Renal cortical epithelial cell (primary cell): ENCODE results near the gene DGCR2. TPM values are rescaled to one million over a fixed set of nuclear protein-coding genes. Genes with fewer than 3 reads are reported as not detected.
A peak's percentile ranks its signal among the peaks of the same experiment; 100 is the strongest.
"Not testable (repeated sequence)": the region's sequence is repeated elsewhere in the genome, so short reads cannot be mapped to it uniquely, and the experiment has no call there.

Experiments
- DNase-seq: peaks from one replicate; pipeline ENCODE4 v3.0.0-alpha.2; 2011; ENCODE audit warnings: low read depth
- total RNA-seq: library from RNA; depleted of rRNA; stranded (reverse); fragments of >200 nt; gene quantifications from 2 replicates; pipeline ENCODE4 v1.2.3, GENCODE V29; 2014

DGCR2 gene
- total RNA-seq, 1 donor from 2014 or later, result 131 TPM

DNA sequence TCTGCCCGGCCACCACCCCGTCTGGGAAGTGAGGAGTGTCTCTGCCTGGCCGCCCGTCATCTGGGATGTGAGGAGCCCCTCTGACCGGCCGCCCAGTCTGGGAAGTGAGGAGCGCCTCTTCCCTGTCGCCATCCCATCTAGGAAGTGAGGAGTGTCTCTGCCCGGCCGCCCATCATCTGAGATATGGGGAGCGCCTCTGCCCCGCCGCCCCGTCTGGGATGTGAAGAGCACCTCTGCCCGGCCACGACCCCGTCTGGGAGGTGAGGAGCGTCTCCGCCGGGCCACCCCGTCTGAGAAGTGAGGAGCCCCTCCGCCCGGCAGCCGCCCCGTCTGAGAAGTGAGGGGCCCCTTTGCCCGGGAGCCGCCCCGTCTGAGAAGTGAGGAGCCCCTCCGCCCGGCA, 38.1 kb downstream of the DGCR2 start:
- not testable (repeated sequence) for DNase-seq

DNA sequence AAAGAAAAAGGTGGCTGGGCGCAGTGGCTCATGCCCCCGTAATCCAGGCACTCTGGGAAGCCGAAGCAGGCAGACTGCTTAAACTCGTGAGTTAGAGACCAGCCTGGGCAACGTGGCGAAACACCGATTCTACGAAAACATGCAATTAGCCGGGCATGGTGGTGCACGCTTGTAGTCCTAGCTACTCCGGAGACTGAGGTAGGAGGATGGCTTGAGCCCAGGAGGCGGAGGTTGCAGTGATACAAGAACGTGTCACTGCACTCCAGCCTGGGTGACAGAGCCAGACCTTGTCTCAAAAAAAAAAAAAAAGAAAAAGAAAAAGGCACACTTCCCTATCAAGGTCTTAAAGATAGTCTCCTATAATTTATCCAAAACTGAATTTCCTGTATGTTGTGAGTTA, 39.4 kb downstream of the DGCR2 start:
- DNase-seq, result no peak

DNA sequence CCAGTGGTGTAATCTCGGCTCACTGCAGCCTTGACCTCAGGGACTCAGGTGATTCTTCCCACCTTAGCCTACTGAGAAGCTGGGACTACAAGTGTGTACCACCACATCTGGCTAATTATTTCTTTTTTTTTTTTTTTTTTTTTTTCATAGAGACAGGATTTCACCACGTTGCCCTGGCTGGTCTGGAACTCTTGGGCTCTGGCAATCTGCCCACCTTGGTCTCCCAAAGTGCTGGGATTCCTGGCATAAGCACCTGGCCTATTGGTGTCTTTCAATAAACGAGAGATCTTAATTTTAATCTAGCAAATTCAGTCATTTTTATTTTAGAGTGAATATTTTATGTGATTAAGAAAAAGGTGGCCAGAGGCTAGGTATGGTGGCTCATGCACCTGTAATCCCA, 40.1 kb downstream of the DGCR2 start:
- DNase-seq, result no peak

DNA sequence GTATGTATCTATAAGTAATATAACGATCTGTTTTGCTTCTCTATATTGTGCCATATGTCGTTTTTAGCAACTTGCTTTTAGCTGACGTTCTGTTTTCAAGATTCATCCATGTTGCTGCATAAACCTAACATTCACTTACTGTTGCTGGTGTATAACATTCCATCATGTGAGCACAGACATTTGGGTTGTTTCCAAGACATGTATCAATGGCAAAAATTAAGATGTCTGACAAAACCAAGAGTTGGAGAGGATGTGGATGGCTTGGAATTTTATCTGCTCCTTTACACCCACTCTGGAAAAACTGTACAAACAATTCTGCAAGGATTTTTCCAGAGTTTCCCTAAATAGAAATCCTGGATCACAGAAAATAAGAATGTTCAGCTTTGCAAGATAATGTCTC, 40.9 kb downstream of the DGCR2 start:
- no peak for DNase-seq

DNA sequence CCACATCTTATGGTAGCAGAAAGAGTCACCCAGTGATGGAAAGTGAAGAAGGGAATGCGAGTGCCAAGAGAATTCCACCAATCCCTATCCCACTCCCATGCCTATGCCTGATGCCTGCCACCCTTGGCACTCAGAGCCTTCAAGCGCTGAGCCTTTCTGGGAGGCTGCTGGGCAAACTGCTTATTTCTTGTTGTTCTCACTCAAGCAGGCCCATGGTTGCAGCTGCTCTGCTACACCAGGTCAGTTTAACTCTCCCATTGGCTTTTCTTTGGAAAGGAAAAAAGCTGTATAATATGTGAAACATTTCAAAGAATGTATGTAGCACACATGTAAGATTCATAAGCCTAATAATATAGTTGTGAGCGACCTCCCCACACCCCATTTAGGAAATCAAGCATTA, 41.4 kb downstream of the DGCR2 start:
- DNase-seq, result no peak

DNA sequence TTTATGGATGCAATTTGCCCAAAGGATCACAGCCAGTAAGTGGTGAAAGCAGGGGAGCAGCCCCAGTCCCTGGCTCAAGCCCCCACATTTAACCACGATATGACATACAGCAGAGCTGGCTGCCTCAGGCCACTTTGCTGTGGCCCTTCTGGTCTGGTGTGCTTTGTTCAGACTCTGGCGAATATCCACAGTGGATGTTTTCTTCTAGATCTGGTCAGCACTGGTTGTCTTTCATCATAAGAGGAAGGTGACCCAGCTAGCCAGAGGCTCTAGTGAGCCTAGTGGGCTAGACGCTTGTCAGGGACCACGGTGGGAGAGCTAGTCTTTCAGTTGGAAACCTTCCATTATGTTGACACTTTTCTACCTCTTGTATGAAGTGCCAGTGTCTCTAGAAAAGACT, 42.5 kb downstream of the DGCR2 start:
- no peak for DNase-seq

DNA sequence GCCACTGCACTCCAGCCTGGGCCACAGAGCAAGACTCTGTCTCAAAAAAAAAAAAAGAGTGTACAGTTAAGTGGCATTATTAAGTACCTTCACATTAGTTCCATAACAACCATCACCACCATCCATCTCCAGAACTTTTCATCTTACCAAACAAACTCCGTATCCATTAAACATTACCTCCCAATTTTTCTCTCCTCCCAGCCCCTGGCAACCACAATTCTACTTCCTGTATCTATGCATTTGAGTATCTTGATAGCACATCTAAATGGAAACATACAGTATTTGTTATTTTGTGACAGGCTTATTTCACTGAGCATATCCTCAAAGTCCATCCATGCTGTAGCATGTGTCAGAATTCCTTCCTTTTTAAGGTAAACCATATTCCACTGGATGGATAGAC, 46.8 kb downstream of the DGCR2 start:
- DNase-seq, result no peak

GRCh38 chr22:19072853-19073252, 49.4 kb downstream of the DGCR2 start:
- not testable (repeated sequence) for DNase-seq

DNA sequence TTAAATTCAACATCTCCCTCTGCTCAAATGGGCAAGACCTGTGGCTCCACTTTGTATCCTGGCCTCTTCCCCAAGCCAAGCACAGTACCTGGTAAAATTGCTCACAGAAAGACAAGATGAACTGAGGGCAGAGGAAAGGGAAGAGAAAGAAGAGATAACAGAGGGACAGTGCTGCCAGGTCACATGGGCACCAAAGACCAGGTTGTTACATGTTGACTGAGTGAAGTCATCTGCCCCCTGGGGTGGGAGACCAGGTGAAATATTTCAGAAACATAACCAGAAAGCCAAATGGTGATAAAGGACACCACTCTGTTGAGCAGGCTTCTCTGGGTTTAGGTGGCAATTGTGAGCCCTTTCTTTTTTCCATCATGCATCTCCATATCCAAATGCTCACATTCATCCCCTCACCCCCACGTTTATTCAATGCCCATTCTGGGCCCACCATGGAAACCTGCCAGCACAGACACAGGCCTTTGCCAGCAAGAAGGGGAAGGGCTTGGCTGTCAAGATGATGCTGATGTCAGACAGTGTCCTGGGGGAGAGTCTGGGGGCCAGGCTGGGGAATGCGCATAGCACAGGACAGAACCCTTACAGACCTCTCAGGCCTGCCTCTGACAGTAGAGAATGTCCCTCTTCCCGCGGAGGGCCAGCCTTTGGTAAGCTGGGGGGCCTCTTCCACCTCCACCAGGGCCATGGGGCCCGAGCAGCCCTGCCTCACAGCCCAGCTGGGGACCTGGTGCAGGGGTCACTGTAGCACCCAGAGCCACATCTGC, 51.6 kb downstream of the DGCR2 start:
- no peak for DNase-seq

- DNase-seq, result no peak
These were observed 52.8 kb downstream of the DGCR2 start for GRCh38 chr22:19069451-19069850.

- DNase-seq, result peak; percentile 17
These were observed 53.4 kb downstream of the DGCR2 start for GRCh38 chr22:19068784-19069271.

GRCh38 chr22:19067696-19068348, 54.4 kb downstream of the DGCR2 start:
- no peak for DNase-seq

DNA sequence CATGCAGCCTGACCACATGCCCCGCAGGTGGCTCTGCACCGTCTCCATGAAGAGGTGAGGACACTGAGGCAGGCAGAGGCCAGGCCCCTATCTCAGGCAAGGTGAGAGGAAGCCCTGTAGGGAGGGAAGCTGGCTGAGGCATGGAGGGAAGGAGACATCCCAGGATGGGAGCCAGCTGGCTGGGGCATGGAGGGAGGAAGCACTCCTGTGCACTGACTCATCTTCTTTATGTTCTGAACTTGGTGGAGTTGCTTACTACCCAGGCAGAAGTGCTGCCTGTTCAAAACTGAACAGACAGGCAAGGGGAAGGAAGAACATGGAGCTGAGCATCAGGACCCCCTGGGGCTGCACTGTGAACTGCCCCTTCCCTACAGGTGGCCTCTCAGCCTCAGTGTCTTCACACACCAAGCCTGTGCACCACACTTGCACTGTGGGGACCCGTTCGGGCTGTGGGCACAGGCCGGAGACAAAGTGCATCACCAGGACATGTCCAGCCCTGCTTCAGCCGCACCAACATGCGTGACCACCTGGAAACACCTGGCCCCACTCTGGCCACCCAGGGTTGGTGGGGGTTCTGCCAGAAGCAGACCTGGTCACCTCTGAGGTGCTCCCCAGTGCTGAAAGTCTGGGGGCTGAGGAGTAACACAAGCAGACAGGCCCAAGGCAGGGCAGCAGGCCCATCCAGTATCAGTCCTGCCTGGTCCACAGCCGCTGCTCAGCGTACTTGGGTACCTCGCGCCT, 55.5 kb downstream of the DGCR2 start:
- DNase-seq, result peak; percentile 21

DNA sequence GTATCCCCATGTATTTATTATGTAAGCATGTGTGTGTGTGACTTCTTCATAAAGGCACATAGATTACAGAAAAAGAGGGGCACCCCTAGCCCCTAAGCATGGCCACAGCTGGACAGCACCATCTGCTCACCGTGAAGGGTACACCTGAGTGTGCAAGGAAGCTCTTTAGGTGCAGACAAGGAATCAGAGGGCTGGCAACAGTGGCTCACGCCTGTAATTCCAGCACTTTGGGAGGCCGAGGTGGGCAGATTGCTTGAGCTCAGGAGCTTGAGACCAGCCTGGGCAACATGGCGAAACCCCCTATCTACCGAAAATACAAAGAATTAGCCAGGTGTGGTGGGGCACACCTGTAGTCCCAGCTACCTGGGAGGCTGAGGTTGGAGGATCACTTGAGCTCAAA, 56.3 kb downstream of the DGCR2 start:
- no peak for DNase-seq

GRCh38 chr22:19065298-19065859, 56.8 kb downstream of the DGCR2 start:
- no peak for DNase-seq

GRCh38 chr22:19064354-19065054, 57.7 kb downstream of the DGCR2 start:
- no peak for DNase-seq

DNA sequence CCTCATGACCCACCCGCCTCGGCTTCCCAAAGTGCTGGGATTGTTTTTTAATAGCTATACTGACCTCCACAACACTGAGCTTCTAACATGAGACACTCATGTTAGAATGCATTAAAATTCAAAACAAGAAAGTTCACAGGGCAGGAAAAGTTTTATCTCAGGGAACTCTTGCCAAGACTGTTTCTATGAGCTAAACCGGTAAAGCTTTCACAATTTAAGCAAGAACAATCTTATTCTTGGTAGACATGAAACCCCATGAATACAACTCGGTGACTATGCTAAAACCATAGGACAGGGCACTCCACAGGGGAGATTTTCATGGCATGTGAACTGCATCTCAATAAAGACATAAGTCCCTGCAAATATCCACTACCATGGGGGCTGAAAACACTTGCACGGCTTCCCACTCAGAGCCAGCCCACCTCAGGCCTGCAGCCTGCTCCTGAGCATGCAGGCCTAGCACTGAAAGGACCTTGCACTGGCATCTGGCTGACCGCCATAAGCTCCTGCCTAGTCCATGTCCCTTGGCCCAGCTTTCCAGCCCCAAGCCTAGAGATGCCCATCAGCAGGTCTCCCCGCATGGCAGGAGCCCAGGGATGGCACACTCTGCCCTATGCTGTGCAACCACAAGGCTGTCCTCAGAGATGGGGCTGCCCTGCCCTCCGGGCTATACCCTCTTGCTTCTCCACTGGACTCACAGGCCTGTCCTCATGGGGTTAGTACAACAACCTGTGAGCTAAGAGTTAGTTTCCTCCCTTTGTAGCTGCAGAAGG, 58.4 kb downstream of the DGCR2 start:
- DNase-seq, result no peak

DNA sequence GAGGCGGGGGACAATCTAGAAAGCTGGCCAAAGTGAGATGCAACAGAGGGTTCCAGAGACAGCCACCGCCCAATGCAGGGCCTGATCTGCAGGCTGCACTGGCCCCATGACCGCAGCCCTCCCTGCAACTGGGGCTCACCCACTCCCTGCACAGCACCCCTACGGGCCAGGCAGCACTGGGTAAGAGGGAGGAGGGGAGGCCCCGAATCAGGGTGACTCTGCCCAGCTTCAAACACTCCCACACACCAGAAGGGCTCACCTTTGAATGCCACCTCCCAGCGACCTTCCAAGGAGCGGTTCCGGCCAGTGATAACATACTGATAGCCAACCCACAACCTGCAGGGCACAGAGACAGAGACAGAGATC, 59.3 kb downstream of the DGCR2 start:
- no peak for DNase-seq

DNA sequence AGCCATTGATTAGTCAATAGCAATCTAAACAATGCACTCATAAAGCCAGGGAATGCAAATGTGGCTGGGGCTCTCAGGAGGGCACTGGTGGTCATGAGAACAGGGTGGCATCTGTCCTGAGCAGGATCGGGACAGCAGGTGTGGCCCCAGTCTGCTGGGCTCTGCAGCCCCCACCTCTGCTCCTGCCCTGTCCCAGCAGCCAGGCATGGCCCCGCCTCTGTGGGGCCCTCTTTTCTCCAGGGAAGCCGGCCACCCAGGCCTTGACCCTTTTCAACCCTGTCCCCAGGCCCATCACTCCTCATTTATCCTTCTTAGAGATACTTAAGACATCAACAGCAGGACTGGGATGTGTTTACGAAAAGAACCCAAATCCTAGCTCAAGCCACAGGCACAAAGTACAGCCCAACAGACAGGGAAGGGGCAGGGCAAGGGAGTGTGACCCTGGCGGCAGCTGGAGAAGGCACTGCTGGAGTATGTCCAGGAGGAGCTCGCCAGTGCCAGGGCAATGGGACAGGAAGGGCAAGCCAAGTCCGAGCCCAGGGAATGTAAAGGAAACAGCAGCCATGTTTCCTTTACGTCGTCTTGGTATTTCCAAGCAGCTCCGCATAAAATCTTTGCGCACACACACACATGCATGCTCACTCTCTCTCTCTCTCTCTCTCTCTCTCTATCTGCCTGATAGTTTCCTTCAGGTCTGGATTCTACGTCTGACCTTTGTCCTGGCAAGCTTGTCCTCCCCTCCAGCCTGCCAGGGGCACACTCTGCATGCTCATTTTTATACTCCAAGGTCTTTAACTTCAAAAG, 59.9 kb downstream of the DGCR2 start:
- DNase-seq, result no peak

- no peak for DNase-seq
These were observed 60.6 kb downstream of the DGCR2 start for GRCh38 chr22:19061471-19062138.
